H9 (cell line): ENCODE measurements around the gene F12. TPM values are rescaled to one million over a fixed set of nuclear protein-coding genes. Genes with fewer than 3 reads are reported as not detected.
A peak's percentile ranks its signal among the peaks of the same experiment; 100 is the strongest.

Experiments used
- DNase-seq: peaks from one replicate; pipeline ENCODE4 v3.0.0-alpha.2; 2017
- H2AFZ ChIP-seq: one replicate; pipeline ENCODE4 v1.6.1; 2013; ENCODE audit warnings: mild to moderate bottlenecking, low read length, control low read depth, moderate library complexity
- H2AK5ac ChIP-seq: 2 replicates; pipeline ENCODE4 v1.6.1; 2013; ENCODE audit warnings: low read length, control low read depth, mixed read lengths; ENCODE audit not compliant: insufficient read length
- H2BK120ac ChIP-seq: one replicate; pipeline ENCODE4 v1.6.1; 2013; ENCODE audit warnings: low read depth, mild to moderate bottlenecking, low read length, control low read depth, inconsistent platforms; ENCODE audit not compliant: poor library complexity, severe bottlenecking
- H2BK12ac ChIP-seq: 2 replicates; pipeline ENCODE4 v1.6.1; 2013; ENCODE audit warnings: low read length, control low read depth, mixed read lengths, low read depth; ENCODE audit not compliant: insufficient read length
- H2BK15ac ChIP-seq: 2 replicates; pipeline ENCODE4 v1.6.1; 2013; ENCODE audit warnings: low read depth, low read length, control low read depth
- H2BK20ac ChIP-seq: one replicate; pipeline ENCODE4 v1.6.1; 2013; ENCODE audit warnings: low read depth, mild to moderate bottlenecking, low read length, control low read depth, inconsistent platforms; ENCODE audit not compliant: poor library complexity, severe bottlenecking
- H2BK5ac ChIP-seq: 2 replicates; pipeline ENCODE4 v1.6.1; 2013; ENCODE audit warnings: low read length, control low read depth, mixed read lengths; ENCODE audit not compliant: insufficient read length
- H3K14ac ChIP-seq: 2 replicates; pipeline ENCODE4 v1.6.1; 2013; ENCODE audit warnings: low read length, control low read depth; ENCODE audit not compliant: insufficient read depth
- H3K18ac ChIP-seq: 2 replicates; pipeline ENCODE4 v1.6.1; 2013; ENCODE audit warnings: low read depth, mild to moderate bottlenecking, mixed read lengths, low read length, control low read depth; ENCODE audit not compliant: insufficient read length
- H3K23ac ChIP-seq: 2 replicates; pipeline ENCODE4 v1.6.1; 2013; ENCODE audit warnings: low read length, control low read depth, mixed read lengths, low read depth; ENCODE audit not compliant: insufficient read length
- H3K23me2 ChIP-seq: 2 replicates; pipeline ENCODE4 v1.6.1; 2013; ENCODE audit warnings: low read depth, mild to moderate bottlenecking, mixed read lengths, low read length, control low read depth; ENCODE audit not compliant: insufficient read length, poor library complexity, severe bottlenecking
- H3K27ac ChIP-seq: 2 replicates; pipeline ENCODE4 v1.5.1; 2013; ENCODE audit warnings: low read length, control low read depth, mixed read lengths, low read depth; ENCODE audit not compliant: insufficient read length
- H3K27me3 ChIP-seq: 2 replicates; pipeline ENCODE4 v1.6.1; 2013; ENCODE audit warnings: low read length, control low read depth, inconsistent platforms; ENCODE audit not compliant: insufficient read depth
- H3K4ac ChIP-seq: 2 replicates; pipeline ENCODE4 v1.6.1; 2013; ENCODE audit warnings: low read depth, mild to moderate bottlenecking, control low read depth, inconsistent platforms, low read length, moderate library complexity
- H3K4me1 ChIP-seq: 2 replicates; pipeline ENCODE4 v1.6.1; 2013; ENCODE audit warnings: low read length, control low read depth, inconsistent platforms; ENCODE audit not compliant: insufficient read depth
- H3K4me2 ChIP-seq: 2 replicates; pipeline ENCODE4 v1.6.1; 2013; ENCODE audit warnings: low read length, control low read depth, mixed read lengths; ENCODE audit not compliant: insufficient read length, insufficient read depth
- H3K56ac ChIP-seq: 2 replicates; pipeline ENCODE4 v1.6.1; 2013; ENCODE audit warnings: low read depth, mild to moderate bottlenecking, mixed read lengths, low read length, control low read depth; ENCODE audit not compliant: insufficient read length
- H3K79me1 ChIP-seq: 2 replicates; pipeline ENCODE4 v1.6.1; 2013; ENCODE audit warnings: low read depth, mild to moderate bottlenecking, moderate library complexity, low read length, control low read depth, inconsistent platforms; ENCODE audit not compliant: insufficient read depth, poor library complexity, severe bottlenecking
- H3K79me2 ChIP-seq: 2 replicates; pipeline ENCODE4 v1.6.1; 2013; ENCODE audit warnings: low read length, control low read depth, inconsistent platforms; ENCODE audit not compliant: insufficient read depth
- H3K9ac ChIP-seq: 2 replicates; pipeline ENCODE4 v1.6.1; 2013; ENCODE audit warnings: low read length, control low read depth, mixed read lengths; ENCODE audit not compliant: insufficient read length; ENCODE audit errors: extremely low read depth
- H3K9me3 ChIP-seq: one replicate; pipeline ENCODE4 v1.6.1; 2013; ENCODE audit warnings: low read depth, low read length, inconsistent platforms; ENCODE audit not compliant: control insufficient read depth
- H3T11ph ChIP-seq: one replicate; pipeline ENCODE4 v1.6.1; 2013; ENCODE audit warnings: mild to moderate bottlenecking, low read length, control low read depth, inconsistent platforms
- H4K20me1 ChIP-seq: one replicate; pipeline ENCODE4 v1.6.1; 2013; ENCODE audit not compliant: control insufficient read depth, insufficient read length, insufficient read depth
- H4K5ac ChIP-seq: 2 replicates; pipeline ENCODE4 v1.6.1; 2013; ENCODE audit warnings: low read depth, mild to moderate bottlenecking, mixed read lengths, low read length, control low read depth; ENCODE audit not compliant: insufficient read length
- H4K8ac ChIP-seq: replicated peaks from 2 replicates; pipeline ENCODE4 v1.6.1; 2013; ENCODE audit warnings: low read length, control low read depth, mixed read lengths, low read depth; ENCODE audit not compliant: insufficient read length
- H4K91ac ChIP-seq: 2 replicates; pipeline ENCODE4 v1.6.1; 2013; ENCODE audit warnings: low read depth, mild to moderate bottlenecking, moderate library complexity, mixed read lengths, low read length, control low read depth; ENCODE audit not compliant: insufficient read length
- H3K27ac Mint-ChIP-seq, 3 experiments: 2 replicates in 2 of 3; 3 replicates in 1 of 3; pipeline ENCODE4 v1.8.0; 2020 to 2021; ENCODE audit warnings: mixed read lengths in 3 of 3, mild to moderate bottlenecking in 1 of 3, moderate library complexity in 1 of 3
- H3K27me3 Mint-ChIP-seq: 2 replicates; pipeline ENCODE4 v1.8.0; 2021; ENCODE audit warnings: low read depth, mild to moderate bottlenecking, moderate library complexity, mixed read lengths
- H3K36me3 Mint-ChIP-seq, 3 experiments: 2 replicates in 2 of 3; 3 replicates in 1 of 3; pipeline ENCODE4 v1.8.0; 2020 to 2021; ENCODE audit warnings: low read depth in 3 of 3, mixed read lengths in 3 of 3; ENCODE audit not compliant: insufficient read depth in 1 of 3
- H3K4me1 Mint-ChIP-seq, 2 experiments: 2 replicates each; pipeline ENCODE4 v1.8.0; 2020; ENCODE audit warnings: mixed read lengths in 2 of 2
- H3K4me3 Mint-ChIP-seq, 2 experiments: 2 replicates in 1 of 2; 3 replicates in 1 of 2; pipeline ENCODE4 v1.8.0; 2020 to 2021; ENCODE audit warnings: mild to moderate bottlenecking in 2 of 2, mixed read lengths in 2 of 2, moderate library complexity in 1 of 2
- H3K9me3 Mint-ChIP-seq, 2 experiments: 2 replicates in 1 of 2; 3 replicates in 1 of 2; pipeline ENCODE4 v1.8.0; 2020; ENCODE audit warnings: mild to moderate bottlenecking in 2 of 2, mixed read lengths in 2 of 2, moderate library complexity in 1 of 2
- WGBS: extraction: QIAGEN DNeasy Blood & Tissue Kit; methylation state at CpG from one replicate; pipeline ENCODE4 v1.1.7; 2013; ENCODE audit warnings: missing lambda C conversion rate, low lambda C conversion rate, mixed read lengths; ENCODE audit not compliant: insufficient read length; ENCODE audit errors: extremely low coverage; 5-methylcytosine and 5-hydroxymethylcytosine counted together
- total RNA-seq: library from RNA; stranded (reverse); gene quantifications from 2 replicates; pipeline ENCODE4 v1.2.1, GENCODE V29; 2021
- TF ChIP-seq, protein P1 (sequence below): fragments of 200-600 bp; sonication (generic); conservative IDR thresholded peaks from 3 replicates; pipeline ENCODE4 v1.8.0; 2021; ENCODE audit warnings: antibody characterized with exemption, mild to moderate bottlenecking

F12 gene
- total RNA-seq, 1 experiment from 2014 or later: 3.5 TPM

DNA sequence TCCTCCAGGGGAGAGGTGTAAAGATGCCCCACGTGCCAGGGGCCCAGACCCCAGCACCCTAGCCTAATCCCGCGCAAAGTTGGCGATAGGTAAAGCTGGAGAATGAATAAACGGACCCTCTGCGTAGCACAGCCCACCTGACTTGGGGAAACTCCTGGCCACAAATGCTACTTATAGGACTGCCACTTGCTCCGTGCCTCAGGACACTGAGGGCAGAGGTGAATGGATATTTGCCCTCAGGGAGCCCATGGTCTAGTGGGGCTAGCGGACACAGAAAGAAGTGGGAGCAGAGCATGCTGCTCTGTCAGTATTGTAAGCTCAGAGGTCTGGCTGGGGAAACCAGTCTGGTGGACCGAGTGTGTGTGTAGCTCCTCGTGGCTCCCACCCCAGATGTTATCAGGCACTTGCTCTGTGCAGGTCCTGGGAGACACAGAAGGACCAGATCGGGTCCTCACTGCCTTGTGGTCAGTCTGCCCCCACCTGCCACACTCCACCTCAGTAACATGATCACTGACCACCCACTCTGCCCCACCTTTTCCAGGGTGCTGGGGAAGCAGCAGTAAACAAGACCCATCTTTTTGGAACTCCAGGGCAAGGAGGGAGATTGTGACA lies 18.0 kb upstream of the F12 start:
- H4K8ac ChIP-seq: no peak overlapping the region
- no peaks in the 10 kb centered on the region for H3K79me1 ChIP-seq
- WGBS: no CpG with 5 or more reads among the region's 11 CpGs
- H4K5ac ChIP-seq: no peak overlapping the region
- H2AFZ ChIP-seq: no peak overlapping the region
- no peak overlapping the region for H2BK12ac ChIP-seq
- H3K14ac ChIP-seq: peak overlapping the region; percentile 93
- H2BK15ac ChIP-seq: no peak overlapping the region
- H3K27me3 Mint-ChIP-seq: peaks cover 5% of the 10 kb centered on the region; the same call in 1 of the 2 replicates
- no peak for DNase-seq
- H3K27ac ChIP-seq: no peak overlapping the region
- H3K36me3 Mint-ChIP-seq: peaks cover 2 to 20% (median 18%) of the 10 kb centered on the region in 3 experiments; a peak in 6 of 7 replicates
- H3K9me3 Mint-ChIP-seq: no peaks in the 10 kb centered on the region
- H4K20me1 ChIP-seq: no peaks in the 10 kb centered on the region
- no peak overlapping the region for H3K23ac ChIP-seq
- H3K4ac ChIP-seq: no peak overlapping the region
- H3K18ac ChIP-seq: no peak overlapping the region
- H3K9ac ChIP-seq: peak overlapping the region; percentile 71
- no peak overlapping the region for H3K56ac ChIP-seq
- no peak overlapping the region for H2BK120ac ChIP-seq
- no peak overlapping the region for H3T11ph ChIP-seq
- H3K4me2 ChIP-seq: peak overlapping the region; percentile 70
- TF ChIP-seq, protein P1, sequence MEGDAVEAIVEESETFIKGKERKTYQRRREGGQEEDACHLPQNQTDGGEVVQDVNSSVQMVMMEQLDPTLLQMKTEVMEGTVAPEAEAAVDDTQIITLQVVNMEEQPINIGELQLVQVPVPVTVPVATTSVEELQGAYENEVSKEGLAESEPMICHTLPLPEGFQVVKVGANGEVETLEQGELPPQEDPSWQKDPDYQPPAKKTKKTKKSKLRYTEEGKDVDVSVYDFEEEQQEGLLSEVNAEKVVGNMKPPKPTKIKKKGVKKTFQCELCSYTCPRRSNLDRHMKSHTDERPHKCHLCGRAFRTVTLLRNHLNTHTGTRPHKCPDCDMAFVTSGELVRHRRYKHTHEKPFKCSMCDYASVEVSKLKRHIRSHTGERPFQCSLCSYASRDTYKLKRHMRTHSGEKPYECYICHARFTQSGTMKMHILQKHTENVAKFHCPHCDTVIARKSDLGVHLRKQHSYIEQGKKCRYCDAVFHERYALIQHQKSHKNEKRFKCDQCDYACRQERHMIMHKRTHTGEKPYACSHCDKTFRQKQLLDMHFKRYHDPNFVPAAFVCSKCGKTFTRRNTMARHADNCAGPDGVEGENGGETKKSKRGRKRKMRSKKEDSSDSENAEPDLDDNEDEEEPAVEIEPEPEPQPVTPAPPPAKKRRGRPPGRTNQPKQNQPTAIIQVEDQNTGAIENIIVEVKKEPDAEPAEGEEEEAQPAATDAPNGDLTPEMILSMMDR: no peak
- peaks cover 4% of the 10 kb centered on the region for H3K23me2 ChIP-seq
- no peaks in the 10 kb centered on the region; the same call in 1 of the 2 replicates for H3K79me2 ChIP-seq
- H3K9me3 ChIP-seq: no peaks in the 10 kb centered on the region
- peaks cover 18 to 29% of the 10 kb centered on the region in 2 experiments for H3K4me1 Mint-ChIP-seq
- no peak overlapping the region for H4K91ac ChIP-seq
- H3K27ac Mint-ChIP-seq: peak overlapping the region in 1 of 3 experiments; percentile 57; a peak in 2 of 7 replicates
- no peaks in the 10 kb centered on the region; the same call in 1 of the 2 replicates for H3K4me1 ChIP-seq
- no peak overlapping the region for H2BK20ac ChIP-seq
- H2AK5ac ChIP-seq: no peak overlapping the region
- peak overlapping the region; percentile 77 to 85 for H3K4me3 Mint-ChIP-seq
- no peaks in the 10 kb centered on the region for H3K27me3 ChIP-seq
- H2BK5ac ChIP-seq: no peak overlapping the region
